HepG2 (cell line): ENCODE data around the gene CRTAC1. TPM values are rescaled to one million over a fixed set of nuclear protein-coding genes. Genes with fewer than 3 reads are reported as not detected.
A peak's percentile ranks its signal among the peaks of the same experiment; 100 is the strongest.

Experiments
- ERF ChIP-seq: IDR thresholded peaks from 2 replicates; pipeline ENCODE4 v1.6.1; 2018; ENCODE audit warnings: missing biosample characterization, missing genetic modification reagents
- HDAC2 ChIP-seq: sonication (generic); formaldehyde crosslinking; IDR thresholded peaks from 2 replicates; pipeline ENCODE4 v1.4.0; 2020; ENCODE audit warnings: missing genetic modification reagents
- HMG20B ChIP-seq: conservative IDR thresholded peaks from 2 replicates; pipeline ENCODE4 v1.6.1; 2016; ENCODE audit warnings: missing genetic modification reagents, missing compliant biosample characterization
- HNF4A ChIP-seq: sonication (generic); formaldehyde crosslinking; IDR thresholded peaks from 2 replicates; pipeline ENCODE4 v1.4.0; 2020; ENCODE audit warnings: missing genetic modification reagents
- KMT2B ChIP-seq: IDR thresholded peaks from 2 replicates; pipeline ENCODE4 v1.6.1; 2016; ENCODE audit warnings: missing genetic modification reagents, missing compliant biosample characterization
- NFIC ChIP-seq: IDR thresholded peaks from 2 replicates; pipeline ENCODE4 v1.6.1; 2012; ENCODE audit warnings: mild to moderate bottlenecking, low read length, inconsistent platforms
- NRL ChIP-seq: sonication (generic); formaldehyde crosslinking; IDR thresholded peaks from 2 replicates; pipeline ENCODE4 v1.5.0; 2020; ENCODE audit warnings: missing genetic modification reagents, mild to moderate bottlenecking, moderate library complexity, borderline replicate concordance
- SUZ12 ChIP-seq: fragments of 150-350 bp; IDR thresholded peaks from 2 replicates; pipeline ENCODE4 v1.6.1; 2014; ENCODE audit warnings: low read depth, low read length
- TBX2 ChIP-seq: sonication (generic); formaldehyde crosslinking; IDR thresholded peaks from 2 replicates; pipeline ENCODE4 v1.5.0; 2020; ENCODE audit warnings: missing genetic modification reagents, mild to moderate bottlenecking, borderline replicate concordance
- ZC3H13 ChIP-seq: sonication (generic); formaldehyde crosslinking; IDR thresholded peaks from 2 replicates; pipeline ENCODE4 v1.8.1; 2023; ENCODE audit warnings: mild to moderate bottlenecking, missing genetic modification reagents, moderate library complexity
- ZNF143 ChIP-seq: sonication (generic); formaldehyde crosslinking; IDR thresholded peaks from 2 replicates; pipeline ENCODE4 v1.4.0; 2020; ENCODE audit warnings: missing genetic modification reagents
- ZNF883 ChIP-seq: sonication (generic); formaldehyde crosslinking; IDR thresholded peaks from 2 replicates; pipeline ENCODE4 v1.5.1; 2020; ENCODE audit warnings: mild to moderate bottlenecking, missing genetic modification reagents; ENCODE audit errors: not compliant biosample characterization
- polyA plus RNA-seq, 8 experiments: library from polyadenylated mRNA; depleted of rRNA in 3 of 8; stranded (reverse) in 7 of 8; unstranded in 1 of 8; fragments of >200 nt; fragmentation: Illumina TruSeq in 4 of 8; extraction: Trizol in 4 of 8; gene quantifications; 2 replicates each; pipeline versions ENCODE4 v1.2.1 to v1.2.3, GENCODE V29; 2011 to 2016; ENCODE audit warnings: low read depth in 4 of 8, missing spikeins in 1 of 8, mixed read lengths in 1 of 8; ENCODE audit not compliant: insufficient read depth in 1 of 8
- total RNA-seq, 5 experiments: library from RNA; depleted of rRNA; stranded (reverse); fragments of >200 nt; fragmentation: Illumina TruSeq; extraction: Trizol; gene quantifications; 2 replicates each; pipeline ENCODE4 v1.2.3, GENCODE V29; 2016; ENCODE audit warnings: low read depth in 1 of 5
- TF ChIP-seq, protein P1 (sequence below): sonication (generic); formaldehyde crosslinking; IDR thresholded peaks from 2 replicates; pipeline ENCODE4 v1.4.0; 2020; ENCODE audit warnings: mild to moderate bottlenecking, low read depth, missing genetic modification reagents
- TF ChIP-seq, protein P2 (sequence below): sonication (generic); formaldehyde crosslinking; IDR thresholded peaks from 2 replicates; pipeline ENCODE4 v1.5.0; 2020; ENCODE audit warnings: missing genetic modification reagents
- TF ChIP-seq, protein P3 (sequence below): IDR thresholded peaks from 2 replicates; pipeline ENCODE4 v1.6.1; 2016; ENCODE audit warnings: control low read depth
- TF ChIP-seq, protein P4 (sequence below): IDR thresholded peaks from 2 replicates; pipeline ENCODE4 v1.4.0; 2020; ENCODE audit warnings: mild to moderate bottlenecking, missing genetic modification reagents
- TF ChIP-seq, protein P5 (sequence below): sonication (generic); formaldehyde crosslinking; IDR thresholded peaks from 2 replicates; pipeline ENCODE4 v1.5.0; 2020; ENCODE audit warnings: mild to moderate bottlenecking, missing genetic modification reagents
- TF ChIP-seq, protein P6 (sequence below): sonication (generic); formaldehyde crosslinking; conservative IDR thresholded peaks from 2 replicates; pipeline ENCODE4 v1.8.0; 2022; ENCODE audit warnings: low read depth, missing genetic modification reagents

Gene CRTAC1
- total and polyA plus RNA-seq, 2 of the 13 experiments (the other 11 are each of a cell fraction or from before 2014, with no cell fraction given) = not detected

DNA sequence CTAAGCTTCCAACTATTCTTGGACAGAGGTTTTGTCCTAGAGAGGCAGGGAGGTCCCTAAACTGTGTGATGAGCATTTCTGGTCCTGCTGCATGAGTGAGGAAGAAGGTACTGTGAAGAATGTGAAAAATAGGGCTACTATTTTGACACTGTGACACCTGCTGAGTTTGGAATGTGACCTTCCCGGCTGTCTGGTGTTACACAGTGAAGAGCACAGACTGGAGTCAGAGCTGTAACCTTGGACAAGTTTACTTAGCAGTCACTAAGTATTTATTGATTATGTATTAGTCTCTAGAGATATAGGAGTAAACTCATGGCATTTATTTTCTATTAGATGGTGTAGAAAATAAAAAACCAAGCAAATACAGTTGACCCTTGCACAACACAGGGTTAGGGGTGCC is 168.5 kb downstream of the CRTAC1 start (continued):
- TF ChIP-seq, protein P1, sequence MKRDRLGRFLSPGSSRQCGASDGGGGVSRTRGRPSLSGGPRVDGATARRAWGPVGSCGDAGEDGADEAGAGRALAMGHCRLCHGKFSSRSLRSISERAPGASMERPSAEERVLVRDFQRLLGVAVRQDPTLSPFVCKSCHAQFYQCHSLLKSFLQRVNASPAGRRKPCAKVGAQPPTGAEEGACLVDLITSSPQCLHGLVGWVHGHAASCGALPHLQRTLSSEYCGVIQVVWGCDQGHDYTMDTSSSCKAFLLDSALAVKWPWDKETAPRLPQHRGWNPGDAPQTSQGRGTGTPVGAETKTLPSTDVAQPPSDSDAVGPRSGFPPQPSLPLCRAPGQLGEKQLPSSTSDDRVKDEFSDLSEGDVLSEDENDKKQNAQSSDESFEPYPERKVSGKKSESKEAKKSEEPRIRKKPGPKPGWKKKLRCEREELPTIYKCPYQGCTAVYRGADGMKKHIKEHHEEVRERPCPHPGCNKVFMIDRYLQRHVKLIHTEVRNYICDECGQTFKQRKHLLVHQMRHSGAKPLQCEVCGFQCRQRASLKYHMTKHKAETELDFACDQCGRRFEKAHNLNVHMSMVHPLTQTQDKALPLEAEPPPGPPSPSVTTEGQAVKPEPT (CRISPR knock-in tag) = no peak
- TF ChIP-seq, protein P2, sequence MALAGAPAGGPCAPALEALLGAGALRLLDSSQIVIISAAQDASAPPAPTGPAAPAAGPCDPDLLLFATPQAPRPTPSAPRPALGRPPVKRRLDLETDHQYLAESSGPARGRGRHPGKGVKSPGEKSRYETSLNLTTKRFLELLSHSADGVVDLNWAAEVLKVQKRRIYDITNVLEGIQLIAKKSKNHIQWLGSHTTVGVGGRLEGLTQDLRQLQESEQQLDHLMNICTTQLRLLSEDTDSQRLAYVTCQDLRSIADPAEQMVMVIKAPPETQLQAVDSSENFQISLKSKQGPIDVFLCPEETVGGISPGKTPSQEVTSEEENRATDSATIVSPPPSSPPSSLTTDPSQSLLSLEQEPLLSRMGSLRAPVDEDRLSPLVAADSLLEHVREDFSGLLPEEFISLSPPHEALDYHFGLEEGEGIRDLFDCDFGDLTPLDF = no peak
- peak; percentile 53; the same call in 1 of the 2 replicates for TF ChIP-seq HDAC2 (CRISPR knock-in tag)
- no peak for TF ChIP-seq SUZ12
- no peak for TF ChIP-seq KMT2B (CRISPR knock-in tag)
- TF ChIP-seq HNF4A (CRISPR knock-in tag) = peak; percentile 16; the same call in 1 of the 2 replicates
- TF ChIP-seq, protein P3, sequence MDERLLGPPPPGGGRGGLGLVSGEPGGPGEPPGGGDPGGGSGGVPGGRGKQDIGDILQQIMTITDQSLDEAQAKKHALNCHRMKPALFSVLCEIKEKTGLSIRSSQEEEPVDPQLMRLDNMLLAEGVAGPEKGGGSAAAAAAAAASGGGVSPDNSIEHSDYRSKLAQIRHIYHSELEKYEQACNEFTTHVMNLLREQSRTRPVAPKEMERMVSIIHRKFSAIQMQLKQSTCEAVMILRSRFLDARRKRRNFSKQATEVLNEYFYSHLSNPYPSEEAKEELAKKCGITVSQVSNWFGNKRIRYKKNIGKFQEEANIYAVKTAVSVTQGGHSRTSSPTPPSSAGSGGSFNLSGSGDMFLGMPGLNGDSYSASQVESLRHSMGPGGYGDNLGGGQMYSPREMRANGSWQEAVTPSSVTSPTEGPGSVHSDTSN (CRISPR knock-in tag) = no peak
- TF ChIP-seq ZNF143 (CRISPR knock-in tag) = no peak
- 0 out of 2 replicates have a peak, but pooled peaks have one; percentile 32 for TF ChIP-seq TBX2 (CRISPR knock-in tag)
- TF ChIP-seq, protein P4, sequence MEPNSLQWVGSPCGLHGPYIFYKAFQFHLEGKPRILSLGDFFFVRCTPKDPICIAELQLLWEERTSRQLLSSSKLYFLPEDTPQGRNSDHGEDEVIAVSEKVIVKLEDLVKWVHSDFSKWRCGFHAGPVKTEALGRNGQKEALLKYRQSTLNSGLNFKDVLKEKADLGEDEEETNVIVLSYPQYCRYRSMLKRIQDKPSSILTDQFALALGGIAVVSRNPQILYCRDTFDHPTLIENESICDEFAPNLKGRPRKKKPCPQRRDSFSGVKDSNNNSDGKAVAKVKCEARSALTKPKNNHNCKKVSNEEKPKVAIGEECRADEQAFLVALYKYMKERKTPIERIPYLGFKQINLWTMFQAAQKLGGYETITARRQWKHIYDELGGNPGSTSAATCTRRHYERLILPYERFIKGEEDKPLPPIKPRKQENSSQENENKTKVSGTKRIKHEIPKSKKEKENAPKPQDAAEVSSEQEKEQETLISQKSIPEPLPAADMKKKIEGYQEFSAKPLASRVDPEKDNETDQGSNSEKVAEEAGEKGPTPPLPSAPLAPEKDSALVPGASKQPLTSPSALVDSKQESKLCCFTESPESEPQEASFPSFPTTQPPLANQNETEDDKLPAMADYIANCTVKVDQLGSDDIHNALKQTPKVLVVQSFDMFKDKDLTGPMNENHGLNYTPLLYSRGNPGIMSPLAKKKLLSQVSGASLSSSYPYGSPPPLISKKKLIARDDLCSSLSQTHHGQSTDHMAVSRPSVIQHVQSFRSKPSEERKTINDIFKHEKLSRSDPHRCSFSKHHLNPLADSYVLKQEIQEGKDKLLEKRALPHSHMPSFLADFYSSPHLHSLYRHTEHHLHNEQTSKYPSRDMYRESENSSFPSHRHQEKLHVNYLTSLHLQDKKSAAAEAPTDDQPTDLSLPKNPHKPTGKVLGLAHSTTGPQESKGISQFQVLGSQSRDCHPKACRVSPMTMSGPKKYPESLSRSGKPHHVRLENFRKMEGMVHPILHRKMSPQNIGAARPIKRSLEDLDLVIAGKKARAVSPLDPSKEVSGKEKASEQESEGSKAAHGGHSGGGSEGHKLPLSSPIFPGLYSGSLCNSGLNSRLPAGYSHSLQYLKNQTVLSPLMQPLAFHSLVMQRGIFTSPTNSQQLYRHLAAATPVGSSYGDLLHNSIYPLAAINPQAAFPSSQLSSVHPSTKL (CRISPR knock-in tag) = peak; percentile 64
- no peak for TF ChIP-seq ZNF883
- TF ChIP-seq NRL (CRISPR knock-in tag) = no peak
- TF ChIP-seq ZC3H13 (CRISPR knock-in tag) = no peak
- no peak for TF ChIP-seq ERF (CRISPR knock-in tag)
- no peak; the same call in 1 of the 2 replicates for TF ChIP-seq NFIC
- peak; percentile 73 for TF ChIP-seq HMG20B (CRISPR knock-in tag)
- TF ChIP-seq, protein P5, sequence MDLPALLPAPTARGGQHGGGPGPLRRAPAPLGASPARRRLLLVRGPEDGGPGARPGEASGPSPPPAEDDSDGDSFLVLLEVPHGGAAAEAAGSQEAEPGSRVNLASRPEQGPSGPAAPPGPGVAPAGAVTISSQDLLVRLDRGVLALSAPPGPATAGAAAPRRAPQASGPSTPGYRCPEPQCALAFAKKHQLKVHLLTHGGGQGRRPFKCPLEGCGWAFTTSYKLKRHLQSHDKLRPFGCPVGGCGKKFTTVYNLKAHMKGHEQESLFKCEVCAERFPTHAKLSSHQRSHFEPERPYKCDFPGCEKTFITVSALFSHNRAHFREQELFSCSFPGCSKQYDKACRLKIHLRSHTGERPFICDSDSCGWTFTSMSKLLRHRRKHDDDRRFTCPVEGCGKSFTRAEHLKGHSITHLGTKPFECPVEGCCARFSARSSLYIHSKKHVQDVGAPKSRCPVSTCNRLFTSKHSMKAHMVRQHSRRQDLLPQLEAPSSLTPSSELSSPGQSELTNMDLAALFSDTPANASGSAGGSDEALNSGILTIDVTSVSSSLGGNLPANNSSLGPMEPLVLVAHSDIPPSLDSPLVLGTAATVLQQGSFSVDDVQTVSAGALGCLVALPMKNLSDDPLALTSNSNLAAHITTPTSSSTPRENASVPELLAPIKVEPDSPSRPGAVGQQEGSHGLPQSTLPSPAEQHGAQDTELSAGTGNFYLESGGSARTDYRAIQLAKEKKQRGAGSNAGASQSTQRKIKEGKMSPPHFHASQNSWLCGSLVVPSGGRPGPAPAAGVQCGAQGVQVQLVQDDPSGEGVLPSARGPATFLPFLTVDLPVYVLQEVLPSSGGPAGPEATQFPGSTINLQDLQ (CRISPR knock-in tag) = no peak
- TF ChIP-seq, protein P6, sequence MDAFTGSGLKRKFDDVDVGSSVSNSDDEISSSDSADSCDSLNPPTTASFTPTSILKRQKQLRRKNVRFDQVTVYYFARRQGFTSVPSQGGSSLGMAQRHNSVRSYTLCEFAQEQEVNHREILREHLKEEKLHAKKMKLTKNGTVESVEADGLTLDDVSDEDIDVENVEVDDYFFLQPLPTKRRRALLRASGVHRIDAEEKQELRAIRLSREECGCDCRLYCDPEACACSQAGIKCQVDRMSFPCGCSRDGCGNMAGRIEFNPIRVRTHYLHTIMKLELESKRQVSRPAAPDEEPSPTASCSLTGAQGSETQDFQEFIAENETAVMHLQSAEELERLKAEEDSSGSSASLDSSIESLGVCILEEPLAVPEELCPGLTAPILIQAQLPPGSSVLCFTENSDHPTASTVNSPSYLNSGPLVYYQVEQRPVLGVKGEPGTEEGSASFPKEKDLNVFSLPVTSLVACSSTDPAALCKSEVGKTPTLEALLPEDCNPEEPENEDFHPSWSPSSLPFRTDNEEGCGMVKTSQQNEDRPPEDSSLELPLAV (CRISPR knock-in tag) = no peak
